ENCODE results near the gene LMNA.
"Not testable (repeated sequence)": the region's sequence is repeated elsewhere in the genome, so short reads cannot be mapped to it uniquely, and the experiment has no call there.

The LMNA gene

DNA sequence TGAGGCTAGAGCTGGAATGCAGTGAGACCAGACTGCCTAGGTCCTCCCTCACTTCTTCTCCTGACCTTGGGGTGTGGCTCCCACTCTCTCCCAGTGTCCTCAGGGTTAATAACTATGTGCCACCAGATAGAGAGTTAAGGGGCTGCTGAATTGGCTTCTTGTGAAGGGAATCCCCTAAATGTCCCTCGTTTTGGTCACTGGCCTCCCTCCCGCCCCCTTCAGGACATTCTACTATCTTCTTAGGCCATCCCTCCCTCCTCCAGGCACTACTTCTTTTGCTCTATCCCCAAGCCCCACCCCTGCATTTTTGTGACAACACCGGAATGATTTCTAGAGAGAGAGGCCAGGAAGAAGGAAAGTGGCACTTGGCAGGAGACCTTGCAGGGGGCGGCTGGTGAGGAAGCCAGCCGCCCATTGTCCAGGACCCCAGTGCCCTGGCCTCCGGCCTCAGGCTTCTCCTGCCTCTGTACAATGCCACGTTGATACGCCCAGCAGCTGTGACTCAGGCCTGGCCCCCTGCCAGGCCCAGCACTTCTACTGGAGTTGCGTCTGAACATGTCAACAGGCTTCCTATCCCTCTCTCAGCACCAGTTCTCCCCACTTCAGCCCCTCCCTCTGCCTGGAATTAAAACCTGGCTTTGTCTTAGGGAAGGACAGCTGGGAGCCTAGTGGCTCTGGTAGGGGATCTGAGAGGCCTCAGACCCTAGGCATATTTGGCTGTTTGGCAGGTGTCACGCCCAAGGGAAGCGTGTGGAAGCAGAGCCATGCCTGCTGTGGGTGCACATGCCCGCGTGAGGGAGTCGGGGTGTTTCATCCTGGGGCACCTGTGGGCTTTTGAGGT is 9.1 kb downstream of the LMNA start:
- TF ChIP-seq, protein P1, sequence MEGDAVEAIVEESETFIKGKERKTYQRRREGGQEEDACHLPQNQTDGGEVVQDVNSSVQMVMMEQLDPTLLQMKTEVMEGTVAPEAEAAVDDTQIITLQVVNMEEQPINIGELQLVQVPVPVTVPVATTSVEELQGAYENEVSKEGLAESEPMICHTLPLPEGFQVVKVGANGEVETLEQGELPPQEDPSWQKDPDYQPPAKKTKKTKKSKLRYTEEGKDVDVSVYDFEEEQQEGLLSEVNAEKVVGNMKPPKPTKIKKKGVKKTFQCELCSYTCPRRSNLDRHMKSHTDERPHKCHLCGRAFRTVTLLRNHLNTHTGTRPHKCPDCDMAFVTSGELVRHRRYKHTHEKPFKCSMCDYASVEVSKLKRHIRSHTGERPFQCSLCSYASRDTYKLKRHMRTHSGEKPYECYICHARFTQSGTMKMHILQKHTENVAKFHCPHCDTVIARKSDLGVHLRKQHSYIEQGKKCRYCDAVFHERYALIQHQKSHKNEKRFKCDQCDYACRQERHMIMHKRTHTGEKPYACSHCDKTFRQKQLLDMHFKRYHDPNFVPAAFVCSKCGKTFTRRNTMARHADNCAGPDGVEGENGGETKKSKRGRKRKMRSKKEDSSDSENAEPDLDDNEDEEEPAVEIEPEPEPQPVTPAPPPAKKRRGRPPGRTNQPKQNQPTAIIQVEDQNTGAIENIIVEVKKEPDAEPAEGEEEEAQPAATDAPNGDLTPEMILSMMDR (conservative IDR thresholded peaks at IDR 0.05; ENCODE audit: low read depth, low read length): no peak
- DNase-seq (ENCODE audit: low read depth): peak; percentile 94
- H3K4me3 ChIP-seq (ENCODE audit: low read length): no peak overlapping the region

DNA sequence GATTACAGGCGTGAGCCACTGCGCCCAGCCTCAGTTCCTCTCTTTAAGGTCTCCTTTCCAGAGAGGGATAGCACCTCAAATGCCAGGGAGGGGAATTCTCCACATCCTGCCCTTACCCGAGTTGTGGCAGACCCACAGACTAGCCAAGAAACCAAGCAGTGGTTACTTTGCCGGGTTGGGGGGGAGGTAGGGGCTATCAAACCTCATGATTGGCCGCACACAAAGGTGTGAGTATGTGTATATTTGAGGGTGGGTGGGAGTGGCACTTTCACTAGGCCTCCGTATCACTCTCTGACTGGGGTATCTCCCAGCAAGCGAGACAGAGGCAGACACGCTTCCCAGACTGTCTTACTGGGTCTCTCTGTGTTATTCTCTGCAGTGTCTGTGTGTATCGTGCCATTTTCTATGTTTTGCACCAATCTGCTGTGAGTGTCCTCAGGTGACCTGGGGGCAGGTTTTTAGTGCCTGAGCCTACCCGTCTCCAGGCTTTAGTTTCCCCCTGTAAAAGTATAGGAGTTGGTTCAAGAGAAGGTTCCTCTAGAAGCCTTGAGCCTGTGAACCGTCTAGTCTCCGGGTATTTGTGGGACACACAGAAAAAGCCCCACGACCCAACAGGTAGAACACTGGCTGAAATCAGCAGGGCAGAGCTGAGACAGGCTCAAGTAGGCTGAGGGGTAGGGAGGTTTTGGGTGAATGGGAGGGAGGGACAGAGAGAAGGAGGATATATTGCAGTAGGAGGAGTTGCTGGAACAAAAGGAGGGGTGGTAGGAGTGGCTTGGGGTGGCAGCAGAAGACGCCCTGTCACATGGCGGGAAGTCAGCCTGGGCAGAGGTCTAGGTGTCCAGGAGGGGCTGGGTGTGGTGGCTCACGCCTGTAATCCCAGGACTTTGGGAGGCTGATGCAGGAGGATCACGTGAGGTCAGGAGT is 10.3 kb downstream of the LMNA start:
- no peak for DNase-seq (ENCODE audit: low read depth)
- no peak overlapping the region for H3K4me3 ChIP-seq (ENCODE audit: low read length)
- TF ChIP-seq, protein P1 (conservative IDR thresholded peaks at IDR 0.05; ENCODE audit: low read depth, low read length): no peak

DNA sequence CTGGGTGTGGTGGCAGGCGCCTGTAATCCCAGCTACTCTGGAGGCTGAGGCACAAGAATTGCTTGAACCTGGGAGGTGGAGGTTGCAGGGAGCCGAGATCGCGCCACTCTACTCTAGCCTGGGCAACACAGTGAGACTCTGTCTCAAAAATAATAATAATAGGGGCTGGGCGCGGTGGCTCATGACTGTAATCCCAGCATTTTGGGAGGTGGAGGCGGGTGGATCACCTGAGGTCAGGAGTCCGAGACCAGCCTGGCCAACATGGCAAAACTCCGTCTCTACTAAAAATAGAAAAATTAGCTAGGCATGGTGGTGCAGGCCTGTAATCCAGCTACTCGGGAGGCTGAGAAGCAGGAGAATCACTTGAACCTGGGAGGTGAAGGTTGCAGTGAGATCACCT is 11.0 kb downstream of the LMNA start:
- DNase-seq (ENCODE audit: low read depth); H3K4me3 ChIP-seq (ENCODE audit: low read length): not testable (repeated sequence)

DNA sequence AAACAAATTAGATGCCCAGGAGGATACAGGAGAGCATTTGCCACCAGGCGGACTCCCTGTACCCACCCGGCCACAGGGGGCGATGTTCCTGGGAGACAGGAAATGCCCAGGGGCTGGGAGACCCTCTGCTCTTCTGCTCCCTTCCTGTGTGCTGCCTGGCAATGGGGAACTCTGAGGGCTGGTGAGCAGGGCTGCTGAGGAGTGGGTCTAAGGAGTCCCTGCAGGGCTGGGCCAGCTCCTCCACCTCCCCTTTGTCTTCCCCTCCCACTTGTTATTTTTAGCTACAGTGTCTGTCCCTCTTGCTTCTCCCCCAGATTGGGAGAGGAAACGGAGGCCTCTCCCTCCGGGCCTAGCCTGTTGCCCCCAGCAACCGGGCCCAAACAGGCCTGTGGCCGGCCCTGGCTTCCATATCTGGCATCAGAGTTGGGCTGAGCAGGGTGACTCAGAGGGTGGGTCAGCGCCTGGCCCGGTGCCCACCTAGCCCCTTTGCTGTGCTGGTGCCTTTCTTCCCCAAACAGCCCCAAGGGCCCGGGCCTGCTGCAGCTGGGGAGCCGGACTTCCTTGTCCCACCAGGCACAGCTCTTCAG is 11.6 kb downstream of the LMNA start:
- H3K4me3 ChIP-seq (ENCODE audit: low read length): peak overlapping the region; percentile 28
- TF ChIP-seq, protein P1 (conservative IDR thresholded peaks at IDR 0.05; ENCODE audit: low read depth, low read length): peak; percentile 58
- peak; percentile 90 for DNase-seq (ENCODE audit: low read depth)

DNA sequence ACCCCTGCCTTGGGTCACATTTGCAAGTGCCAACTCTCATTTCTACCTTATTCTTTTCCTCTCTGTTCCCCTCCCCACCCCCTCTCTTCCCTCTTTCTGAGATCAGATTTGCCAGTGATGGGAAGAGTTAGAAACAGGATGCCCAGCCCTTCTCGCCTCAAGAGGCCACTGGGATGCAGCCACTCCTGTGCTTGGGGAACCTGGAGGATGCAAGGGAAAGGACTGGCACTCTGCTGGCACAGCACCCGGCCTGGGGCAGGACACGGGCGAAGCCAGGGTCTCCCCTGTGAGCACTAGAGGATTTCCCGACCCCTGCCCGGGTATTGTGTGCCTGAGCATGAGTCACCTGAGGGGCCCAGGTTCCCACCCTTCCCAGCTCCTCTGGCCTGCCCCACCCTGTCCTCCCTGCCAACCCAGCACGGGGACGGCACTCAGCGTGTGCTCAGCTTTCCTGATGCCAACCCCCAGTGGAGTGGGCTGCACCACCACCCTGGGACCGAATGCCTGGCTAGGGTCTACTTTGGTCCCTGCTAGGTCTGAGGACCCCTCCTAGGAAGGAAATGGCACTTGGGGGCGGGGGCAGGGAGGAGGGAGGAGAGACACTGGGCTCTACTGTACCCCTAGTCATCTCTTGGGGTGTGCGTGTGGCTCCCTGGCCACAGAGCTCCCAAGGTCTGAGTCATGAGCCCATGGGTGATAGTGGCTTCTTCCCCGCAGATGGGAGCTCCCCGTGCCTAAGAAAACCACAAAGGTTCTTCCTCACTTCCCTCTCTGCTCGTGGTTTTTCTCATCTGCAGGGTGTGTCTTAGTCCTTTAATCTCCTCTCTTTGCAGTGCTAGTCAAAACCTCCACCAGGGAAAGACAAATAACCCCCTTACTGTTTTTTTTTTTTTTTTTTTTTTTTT is 12.4 kb downstream of the LMNA start:
- TF ChIP-seq, protein P1 (conservative IDR thresholded peaks at IDR 0.05; ENCODE audit: low read depth, low read length): no peak
- DNase-seq (ENCODE audit: low read depth): no peak
- peak overlapping the region; percentile 28 for H3K4me3 ChIP-seq (ENCODE audit: low read length)

DNA sequence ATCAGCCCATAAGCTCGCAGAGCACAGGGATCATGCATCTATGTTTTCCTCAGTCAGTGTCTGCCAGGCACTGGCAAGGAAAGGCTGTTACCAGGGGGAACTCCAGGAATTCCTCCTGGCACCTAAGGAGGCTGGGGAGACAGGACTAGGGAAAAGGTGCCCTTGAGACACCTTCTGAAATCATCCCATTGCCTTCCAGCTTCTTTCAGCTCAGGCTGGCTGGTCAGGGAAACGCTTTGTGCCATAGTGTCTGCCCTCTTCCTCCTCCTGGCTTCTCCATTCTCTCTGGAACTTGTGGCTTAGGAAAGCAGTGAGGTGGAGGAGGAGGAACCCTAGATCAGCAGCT is 13.8 kb downstream of the LMNA start:
- DNase-seq (ENCODE audit: low read depth): no peak
- TF ChIP-seq, protein P1 (conservative IDR thresholded peaks at IDR 0.05; ENCODE audit: low read depth, low read length): no peak
- H3K4me3 ChIP-seq (ENCODE audit: low read length): no peak overlapping the region

Data from retinal pigment epithelial cell (primary cell).